ENCODE measurements around the gene C9orf72.

The C9orf72 gene

DNA sequence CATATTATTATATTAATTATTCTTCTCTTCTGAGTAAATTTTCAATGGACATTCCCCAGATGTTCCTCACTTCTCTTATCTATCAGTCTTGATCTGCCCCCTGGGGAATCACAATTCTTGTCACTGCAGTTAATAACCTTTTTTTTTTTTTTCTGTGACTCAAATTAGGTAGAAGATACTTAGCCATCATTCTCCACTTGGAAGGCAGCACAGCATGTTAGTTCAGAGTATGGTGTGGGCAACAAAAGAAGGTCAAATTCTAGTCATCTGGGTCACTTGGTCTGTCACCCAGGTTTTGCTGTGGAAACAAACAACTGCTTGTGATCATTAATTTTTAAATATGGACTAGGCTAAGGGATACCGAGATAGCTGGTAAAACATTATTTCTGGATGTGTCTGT lies 35.5 kb downstream of the C9orf72 start:
- no peak for DNase-seq

DNA sequence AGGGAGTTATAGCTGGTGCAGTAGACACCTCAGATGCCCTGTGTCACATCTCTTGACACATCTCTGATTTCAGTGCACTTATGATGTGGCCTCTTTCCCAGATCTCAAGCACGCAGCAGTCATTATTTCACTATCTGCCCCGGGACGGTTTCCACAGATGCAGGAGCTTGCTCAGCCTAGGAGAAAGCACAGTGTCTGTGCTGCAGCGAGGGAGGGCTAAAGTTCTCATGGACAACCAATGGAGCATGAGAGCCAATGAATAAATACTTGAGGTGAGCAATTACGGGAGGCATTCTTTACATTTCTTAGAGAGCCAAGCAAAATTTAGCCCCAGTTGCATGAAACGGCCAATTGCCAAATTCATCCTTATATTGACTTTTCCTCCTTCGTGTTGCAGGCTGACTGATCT lies 36.2 kb downstream of the C9orf72 start:
- DNase-seq: no peak

DNA sequence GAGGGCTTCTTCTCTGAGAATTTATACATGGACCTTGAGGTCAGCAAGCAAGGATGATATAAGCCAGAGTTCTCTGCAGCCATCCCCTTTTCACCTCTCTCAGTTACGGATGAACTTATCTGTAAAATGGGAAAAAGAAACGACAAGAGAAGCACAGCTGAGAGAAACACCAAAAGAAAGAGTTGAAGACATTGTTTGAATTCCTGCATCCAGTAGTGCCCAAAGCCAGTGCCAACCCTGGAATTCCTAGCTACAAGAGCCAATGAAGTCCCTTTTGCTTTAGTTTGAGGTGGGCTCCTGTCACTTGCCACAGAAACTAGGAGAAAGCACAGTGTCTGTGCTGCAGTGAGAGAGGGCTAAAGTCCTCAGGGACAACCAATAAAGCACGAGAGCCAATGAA lies 37.1 kb downstream of the C9orf72 start:
- DNase-seq: no peak

DNA sequence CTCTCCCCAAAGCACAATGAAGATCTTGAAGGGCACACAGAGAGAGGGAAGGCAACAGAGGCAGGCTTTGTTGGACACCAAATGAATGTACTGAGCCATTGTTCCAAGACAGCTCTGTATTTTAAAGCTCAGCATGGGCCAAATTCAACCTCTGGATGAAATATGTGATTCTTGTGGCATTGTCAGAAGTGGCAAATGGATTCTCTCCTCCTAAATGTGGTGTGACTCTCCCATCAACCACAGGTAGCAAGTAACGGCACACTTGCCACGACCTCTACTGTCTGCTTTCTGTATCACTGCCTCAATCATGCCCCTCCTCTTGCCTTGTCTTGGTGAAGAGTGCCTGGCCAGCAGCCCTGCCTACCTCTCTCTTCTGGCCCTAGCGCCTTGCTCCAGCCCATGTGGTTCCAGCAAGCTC lies 37.6 kb downstream of the C9orf72 start:
- no peak for DNase-seq

DNA sequence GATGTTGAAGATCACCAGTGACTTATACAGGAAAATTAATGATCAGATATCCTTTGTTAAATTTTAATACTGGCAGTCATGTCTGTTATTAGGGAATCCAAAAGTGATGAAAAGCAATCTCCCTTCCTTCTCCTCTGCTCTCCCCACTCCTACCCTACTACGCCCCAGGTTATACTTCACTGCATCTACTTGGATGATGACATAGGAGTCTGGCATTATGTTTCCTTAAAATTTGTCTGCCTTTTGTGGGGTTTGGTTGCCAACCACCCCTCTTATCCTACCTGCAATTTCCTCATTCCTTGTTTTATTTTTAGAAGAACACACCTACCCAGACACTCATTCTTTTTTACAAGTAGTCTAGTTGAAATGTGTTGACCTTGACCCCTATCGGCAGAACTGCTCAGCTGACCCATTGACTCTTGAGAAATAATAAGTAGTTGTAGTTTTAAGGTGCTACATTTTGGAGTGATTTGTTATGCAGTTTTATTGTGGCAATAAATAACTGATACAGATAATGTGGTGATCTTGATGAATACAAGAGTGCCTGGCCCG lies 38.5 kb downstream of the C9orf72 start:
- DNase-seq: no peak

DNA sequence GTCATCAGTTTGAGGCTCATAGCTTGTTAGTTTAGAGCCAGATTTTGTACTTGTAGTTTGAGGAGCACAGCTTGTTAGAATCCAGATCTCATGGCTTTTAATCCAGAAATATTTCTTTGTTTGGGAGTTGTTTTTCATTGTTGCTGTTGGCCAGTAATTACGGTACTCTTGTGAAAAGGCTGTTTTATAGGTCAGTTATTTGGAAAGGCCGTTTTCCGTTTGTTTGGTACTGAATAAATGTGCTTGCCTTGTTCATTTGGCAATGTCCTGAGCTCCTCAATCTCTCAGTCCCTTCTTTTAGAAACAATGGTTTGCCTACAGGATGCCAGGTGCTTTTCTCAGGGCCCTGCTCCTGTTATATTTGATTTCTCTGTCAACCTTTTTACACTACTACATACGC lies 39.1 kb downstream of the C9orf72 start:
- DNase-seq: no peak

DNA sequence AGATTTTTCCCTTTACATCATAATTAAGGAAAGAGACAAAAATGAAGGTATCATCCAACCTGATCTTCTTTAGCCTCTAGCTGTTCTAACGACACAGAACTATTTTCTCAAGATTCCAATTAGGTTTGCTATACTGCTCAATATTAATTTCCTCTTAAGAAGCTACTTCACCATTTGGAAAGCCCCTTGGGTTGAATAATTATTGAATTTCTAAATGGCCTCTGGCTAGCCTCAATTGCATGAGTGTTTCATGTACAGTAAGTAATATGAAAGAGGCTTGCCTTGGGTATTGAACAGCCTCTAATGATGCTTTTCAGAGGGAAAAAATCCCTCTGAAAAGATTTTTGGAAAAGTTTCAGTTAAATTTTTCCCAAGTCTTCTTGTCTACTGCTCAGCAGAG lies 40.0 kb downstream of the C9orf72 start:
- DNase-seq: no peak

DNA sequence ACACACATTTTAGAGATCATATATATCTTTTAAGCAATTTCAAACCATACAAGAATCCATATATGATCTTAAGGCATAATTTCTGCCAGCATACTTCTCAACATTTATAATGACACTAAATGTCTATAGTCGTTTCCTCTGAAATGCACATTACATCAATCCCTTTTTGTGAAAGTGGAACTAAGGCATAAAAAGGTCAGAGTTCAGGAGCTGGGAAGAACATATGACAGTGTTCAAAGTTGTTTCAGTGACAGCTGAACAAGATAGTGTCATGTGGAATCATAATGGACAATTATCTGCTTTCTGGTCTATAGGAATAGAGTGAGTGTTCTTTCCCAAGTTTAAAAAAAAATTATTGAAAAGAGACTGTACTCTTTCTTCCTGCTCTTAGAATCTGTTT lies 41.2 kb downstream of the C9orf72 start:
- DNase-seq: no peak

DNA sequence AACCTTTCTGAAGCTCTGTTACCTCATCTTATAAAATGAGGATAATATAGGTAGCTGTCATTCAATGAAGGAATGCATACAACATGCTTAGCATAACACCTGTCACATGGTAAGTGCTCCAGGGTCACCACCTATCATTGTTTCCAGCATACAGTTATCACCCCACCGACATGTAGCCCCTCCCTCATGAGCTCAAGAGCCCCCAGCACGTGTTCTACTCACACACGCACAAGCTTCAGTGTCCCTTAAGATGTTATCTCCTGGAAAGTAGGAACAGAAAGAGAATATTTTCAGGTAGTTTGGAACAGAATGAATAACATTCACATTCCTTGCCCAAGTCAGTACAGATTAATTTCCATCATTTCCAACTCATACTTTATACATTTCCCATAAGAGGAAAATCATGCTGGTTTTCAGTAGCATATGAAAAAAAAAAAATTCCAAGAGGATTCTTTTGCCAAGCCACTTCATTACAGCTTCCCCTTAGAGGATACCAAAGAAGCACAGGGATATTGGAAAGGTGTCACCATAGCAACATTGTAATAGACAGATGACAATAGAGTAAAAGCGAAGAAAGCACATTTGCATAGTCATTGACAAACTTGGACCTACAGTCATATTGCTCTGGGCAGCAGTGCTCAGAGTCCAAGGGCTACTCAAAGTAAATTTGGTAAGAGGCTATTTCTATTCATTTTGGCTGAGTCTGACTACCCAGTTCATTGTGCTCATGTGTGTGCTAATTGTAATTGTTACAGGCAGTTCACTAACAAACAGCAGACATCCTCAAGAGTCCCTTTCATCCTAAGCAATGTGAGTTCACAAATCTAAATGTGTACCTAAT lies 42.1 kb downstream of the C9orf72 start:
- no peak for DNase-seq

DNA sequence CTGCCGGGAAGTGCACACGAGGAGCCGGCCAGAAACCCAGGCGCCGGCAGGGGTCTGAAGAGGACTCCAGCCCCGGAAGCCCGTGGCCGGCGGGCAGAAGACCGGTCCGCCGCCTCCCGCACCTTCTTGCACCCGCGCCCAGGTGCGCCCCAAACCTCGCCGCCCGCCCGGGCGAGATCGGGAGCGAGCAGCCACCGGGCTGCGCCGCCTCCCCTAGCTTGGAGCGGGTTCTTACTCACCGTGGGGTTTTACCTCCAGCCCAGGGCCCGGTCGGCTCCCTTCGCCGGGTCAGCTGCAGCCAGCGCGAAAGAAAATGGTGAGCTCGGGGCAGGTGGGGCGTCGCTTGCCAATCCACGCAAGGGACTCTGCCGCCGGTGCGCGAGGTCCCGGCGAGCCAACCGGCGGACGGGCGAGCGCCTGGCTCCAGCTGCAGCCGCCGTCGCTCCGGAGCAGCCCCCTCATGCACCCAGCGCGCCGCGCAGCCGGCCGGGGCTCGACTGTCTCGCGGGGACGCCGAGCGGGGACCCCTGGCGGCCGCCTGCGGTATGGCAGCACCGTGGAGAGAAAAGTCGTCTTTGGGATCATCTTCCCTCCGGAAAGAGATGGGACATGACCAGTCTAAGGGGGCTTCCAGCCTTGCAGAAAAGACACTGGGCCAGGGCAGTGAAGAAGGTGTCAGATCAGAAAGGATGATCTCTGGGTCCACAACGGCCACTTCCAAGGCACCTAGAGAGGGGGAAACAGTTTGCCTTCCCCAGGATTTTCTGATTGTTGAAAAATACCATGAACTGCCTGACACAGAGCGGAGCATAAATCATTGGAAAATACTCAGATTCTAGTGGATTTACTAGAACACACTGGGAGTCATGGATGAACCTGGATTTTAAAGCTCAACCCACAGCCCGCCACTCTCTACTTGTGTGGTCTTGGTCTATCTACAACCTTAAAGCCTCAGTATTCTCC lies 43.7 kb downstream of the C9orf72 start, which contains the start of gene MOB3B:
MOB3B (minus strand) TSS at position 499 of the 963 bp plus-strand sequence. CDS start 74,264 bp downstream, outside the sequence.
- DNase-seq: peak; percentile 90

DNA sequence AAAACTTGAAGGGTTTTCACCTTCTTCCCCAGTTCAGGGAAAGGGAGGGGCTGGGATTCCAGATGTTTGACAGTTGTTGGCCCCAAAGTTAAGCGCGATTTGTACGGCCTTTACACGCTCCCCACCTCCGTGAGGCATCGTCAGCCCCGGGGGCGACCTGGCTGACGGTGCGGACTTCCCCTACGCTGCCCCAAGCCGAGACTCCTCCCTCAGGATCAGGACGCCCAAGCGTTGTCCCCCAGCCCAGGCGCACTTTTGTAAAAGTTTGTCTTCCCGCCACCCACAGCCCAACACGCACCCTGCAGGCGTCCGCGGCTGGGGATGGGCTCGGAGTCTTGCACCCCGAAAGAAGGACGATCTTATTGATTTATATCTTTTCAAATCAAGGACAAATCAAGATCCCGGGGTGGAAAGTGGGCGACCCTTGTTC lies 44.4 kb downstream of the C9orf72 start:
- peak; percentile 74 for DNase-seq

DNA sequence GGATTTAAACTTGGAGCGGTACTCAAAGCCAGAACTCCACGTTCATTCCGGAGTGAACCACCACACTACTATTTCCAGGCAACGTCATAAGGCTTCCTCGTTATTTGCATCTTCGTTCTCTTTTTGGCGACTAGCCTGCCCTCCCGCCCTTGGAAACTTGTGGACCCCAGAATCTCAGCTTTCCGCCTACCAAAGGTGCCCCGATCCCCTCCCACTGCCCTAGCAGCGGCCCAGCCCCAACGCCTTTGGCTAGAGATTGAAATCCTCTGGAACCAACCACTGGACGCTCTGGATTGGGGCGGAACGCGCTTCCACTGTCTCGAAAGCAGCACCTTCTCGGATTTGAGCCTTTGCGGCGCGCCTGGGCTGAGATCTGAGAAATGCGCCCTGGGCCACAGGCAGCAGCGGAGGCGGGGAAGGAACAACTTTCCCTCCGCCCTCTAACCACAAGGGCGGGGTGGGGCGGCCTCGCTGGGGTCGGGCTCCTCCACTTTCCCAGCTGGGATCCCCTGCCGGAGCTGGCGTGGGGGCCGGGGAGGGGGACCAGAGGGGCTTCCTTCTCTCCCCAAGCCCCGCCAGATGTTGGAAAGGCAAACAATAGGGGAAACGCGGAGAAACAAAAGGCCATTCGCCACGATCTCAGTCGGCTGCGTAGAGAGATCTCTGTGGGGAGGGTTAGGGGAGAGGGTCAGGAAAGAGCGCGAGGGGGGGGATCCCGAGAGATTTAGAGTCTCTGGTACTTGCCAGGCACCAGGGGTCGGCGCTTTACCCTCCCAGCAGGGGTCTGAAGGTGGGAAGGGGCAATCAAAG lies 45.0 kb downstream of the C9orf72 start:
- peak; percentile 87 for DNase-seq

DNA sequence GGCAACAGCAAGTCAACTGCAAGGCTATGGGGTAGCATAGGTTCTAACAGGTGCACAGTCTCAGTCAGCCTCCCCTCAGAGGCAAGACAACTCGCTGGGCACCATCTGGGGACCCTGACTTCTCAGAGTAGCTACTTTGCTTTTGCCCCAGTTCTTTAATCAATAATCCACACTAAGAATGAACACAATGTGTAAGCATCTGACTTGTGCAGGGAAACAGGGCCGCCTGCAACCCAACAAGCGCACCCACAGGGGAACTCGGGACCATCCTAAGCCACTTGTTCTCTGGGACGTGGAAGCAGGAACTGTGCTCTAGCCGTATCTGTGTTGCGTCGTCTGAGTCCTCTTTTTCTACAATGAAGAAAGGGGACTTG lies 45.6 kb downstream of the C9orf72 start:
- no peak for DNase-seq

DNA sequence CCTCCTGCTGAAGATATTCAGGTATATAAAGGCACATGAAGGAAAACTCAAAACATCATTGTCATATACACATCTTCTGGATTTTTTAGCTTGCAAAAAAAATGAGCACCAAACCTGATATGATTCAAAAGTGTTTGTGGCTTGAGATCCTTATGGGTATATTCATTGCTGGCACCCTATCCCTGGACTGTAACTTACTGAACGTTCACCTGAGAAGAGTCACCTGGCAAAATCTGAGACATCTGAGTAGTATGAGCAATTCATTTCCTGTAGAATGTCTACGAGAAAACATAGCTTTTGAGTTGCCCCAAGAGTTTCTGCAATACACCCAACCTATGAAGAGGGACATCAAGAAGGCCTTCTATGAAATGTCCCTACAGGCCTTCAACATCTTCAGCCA lies 49.0 kb downstream of the C9orf72 start, which contains the start of gene IFNK:
IFNK (plus strand) TSS at position 55 of the 400 bp plus-strand sequence; CDS start at position 102, 47 bp downstream.
- no peak for DNase-seq

DNA sequence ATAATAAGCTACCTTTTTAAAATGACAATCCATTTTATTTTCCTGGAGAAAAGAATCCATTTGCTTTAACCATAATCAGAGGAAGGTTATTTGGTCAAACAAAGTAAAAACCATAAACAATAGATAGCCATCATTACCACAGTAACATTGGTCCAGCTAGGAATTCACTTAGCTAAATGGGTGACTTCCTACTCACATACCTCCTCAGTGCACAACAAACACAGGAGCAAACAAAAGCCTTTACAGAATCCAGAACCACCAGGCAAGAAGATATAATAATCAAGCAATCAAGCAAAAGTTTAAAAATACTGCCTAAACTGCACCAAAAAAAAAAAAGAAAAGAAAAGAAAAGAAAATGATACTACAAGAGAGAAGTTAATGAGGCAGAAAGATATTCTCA lies 50.1 kb downstream of the C9orf72 start:
- DNase-seq: no peak

DNA sequence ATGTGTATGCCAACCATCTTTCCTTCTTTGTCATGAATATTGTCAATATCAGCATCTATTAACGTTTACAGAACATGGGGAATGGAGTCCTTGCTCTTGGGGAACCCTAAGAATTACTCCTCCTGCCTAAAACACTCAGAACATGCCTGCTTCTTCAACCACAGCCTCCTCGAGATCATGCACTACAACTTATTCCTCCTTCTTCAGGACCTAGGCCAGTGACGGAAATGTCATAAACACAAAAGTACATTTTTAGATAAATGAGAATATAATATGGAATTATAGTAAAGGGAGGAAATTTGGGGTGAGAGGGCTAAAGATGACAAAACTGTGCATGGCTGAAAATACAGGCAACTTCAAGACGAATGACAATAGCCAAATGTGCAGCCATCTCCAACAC lies 52.3 kb downstream of the C9orf72 start:
- DNase-seq: no peak

DNA sequence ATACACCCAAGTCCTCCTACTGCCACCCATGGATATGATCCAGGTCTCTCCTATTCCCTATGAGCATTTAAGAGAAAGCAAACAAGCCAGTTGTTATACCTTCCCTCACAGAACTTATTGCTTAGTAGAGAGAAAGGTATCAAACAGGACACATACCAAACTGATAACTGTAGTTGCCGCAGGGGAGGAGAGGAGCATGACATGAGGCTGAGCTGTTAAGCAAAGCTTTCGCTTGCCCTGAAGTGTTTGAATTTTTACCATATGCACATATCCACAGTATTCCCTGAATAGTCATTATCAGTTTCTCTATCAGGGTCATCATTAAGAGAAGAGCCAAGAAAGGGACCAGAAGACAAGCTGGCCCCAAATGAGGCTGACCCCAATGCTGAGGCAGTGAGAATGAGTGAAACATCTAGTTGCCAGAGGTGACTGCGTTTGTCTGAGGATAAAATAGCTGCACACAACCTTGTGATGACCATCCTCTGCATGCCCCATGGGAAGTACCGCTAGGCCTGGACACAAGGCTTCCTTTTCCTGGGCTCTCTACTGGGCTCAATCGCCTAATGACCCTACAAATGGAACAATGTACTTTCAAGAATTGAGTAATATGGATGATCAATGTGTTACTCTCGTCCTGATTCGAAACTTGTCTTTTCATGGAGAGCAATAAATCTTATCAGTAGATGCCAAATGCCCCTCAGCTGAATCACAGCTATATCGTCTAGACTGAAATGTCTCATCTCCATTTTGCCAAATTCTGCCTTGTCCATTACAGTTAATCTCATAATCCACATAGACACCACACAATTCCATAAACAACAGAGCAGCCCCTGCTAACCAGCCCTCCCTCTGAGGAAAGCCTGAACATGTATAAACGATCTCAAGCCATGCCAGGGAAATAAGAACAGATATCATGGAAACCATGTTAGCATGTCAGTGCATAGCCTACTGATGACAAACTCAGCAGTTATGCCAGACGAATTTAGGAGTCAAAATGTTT lies 53.5 kb downstream of the C9orf72 start:
- DNase-seq: no peak

DNA sequence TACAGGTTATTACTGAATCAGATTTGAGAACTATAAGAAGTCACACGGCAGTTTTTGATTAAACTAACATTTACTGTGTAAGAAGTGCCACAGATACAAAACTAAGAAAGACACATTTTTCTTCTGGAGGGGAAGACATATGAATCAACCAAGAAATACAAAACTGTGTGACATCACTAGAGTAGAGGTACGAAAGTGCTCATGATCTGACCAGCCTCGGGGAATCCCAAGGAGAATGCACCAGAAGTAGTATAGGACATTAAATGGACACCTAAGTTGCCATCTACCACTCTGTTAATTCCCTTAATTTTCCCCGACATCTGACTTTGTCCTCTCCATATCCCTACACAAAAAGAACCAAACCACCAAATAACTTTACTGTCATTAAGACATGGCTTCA lies 54.5 kb downstream of the C9orf72 start:
- no peak for DNase-seq

DNA sequence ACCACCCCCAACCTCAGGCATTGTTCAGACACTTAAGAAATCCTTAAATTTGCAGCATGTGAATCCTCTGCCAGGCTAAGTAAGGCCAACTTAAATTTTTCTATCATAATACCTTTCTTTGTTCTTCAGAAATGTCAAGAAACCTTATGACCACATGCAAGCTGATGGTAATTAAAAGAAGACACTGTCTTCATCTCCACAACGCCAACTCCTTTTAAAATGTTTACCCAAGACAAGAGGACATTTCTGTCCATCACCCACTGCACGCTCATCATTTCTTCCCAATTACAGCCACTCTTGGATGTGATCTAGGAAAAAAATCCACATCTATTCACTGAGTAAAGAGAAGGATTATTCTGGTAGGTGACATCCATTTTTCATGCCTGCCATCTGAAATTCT lies 55.3 kb downstream of the C9orf72 start:
- no peak for DNase-seq

DNA sequence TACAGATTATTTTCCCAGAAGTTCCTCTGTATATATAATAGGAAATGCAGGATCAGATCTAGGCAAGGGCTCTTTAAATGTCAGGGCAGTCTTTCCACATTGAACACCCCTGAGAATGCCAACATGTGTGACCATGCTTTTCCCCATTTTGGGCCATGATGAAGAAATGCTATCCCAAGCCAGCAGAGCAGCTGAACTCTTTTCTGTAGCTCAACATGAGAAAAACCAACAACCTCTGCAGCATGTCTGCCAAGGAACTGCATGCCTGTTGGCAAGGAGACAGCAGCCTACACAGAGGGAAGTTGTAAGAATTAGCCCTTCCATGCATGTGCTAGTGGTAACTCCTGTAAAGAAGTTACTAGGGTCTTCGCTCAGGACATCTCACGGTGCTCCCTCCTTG lies 58.7 kb downstream of the C9orf72 start:
- DNase-seq: peak; percentile 69

DNA sequence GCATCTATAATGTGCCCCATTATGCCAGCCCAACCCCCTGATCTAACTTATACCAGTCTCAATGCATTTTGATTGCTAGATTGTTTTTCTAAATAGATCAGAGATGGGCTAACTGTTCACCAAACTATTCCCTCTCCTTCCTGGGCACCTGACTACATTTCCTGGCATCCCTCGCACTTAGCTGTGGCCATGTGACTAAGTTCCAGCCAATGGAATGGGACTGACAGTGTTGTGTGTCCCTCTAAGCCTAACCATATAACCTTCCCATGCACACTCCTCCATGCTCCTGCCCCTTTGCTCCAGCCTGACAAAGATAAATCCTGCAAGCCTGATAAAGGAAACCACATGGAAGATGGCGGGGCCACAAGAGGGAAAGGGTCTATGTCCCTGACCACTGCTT lies 61.5 kb downstream of the C9orf72 start:
- DNase-seq: no peak

Measured in right hindlimb (tissue), 1 donor.